GM23248 (cell line): ENCODE data around the gene RHEB. TPM values are rescaled to one million over a fixed set of nuclear protein-coding genes. Genes with fewer than 3 reads are reported as not detected.

Source experiments
- DNase-seq: peaks from one replicate; pipeline ENCODE4 v3.0.0-alpha.2; 2015
- H2AFZ ChIP-seq: fragments of 200-600 bp; sonication (generic); 2 replicates; pipeline ENCODE4 v1.6.1; 2016; ENCODE audit warnings: antibody characterized with exemption
- H3F3A ChIP-seq: fragments of 200-600 bp; sonication (generic); 2 replicates; pipeline ENCODE4 v1.6.1; 2016; ENCODE audit warnings: mild to moderate bottlenecking, antibody characterized with exemption, mixed run types; ENCODE audit not compliant: insufficient read depth
- H3K27ac ChIP-seq: fragments of 200-600 bp; sonication (generic); 2 replicates; pipeline ENCODE4 v1.5.1; 2016; ENCODE audit warnings: mild to moderate bottlenecking
- H3K27me3 ChIP-seq: fragments of 200-600 bp; sonication (generic); replicated peaks from 2 replicates; pipeline ENCODE4 v1.6.1; 2016; ENCODE audit warnings: mild to moderate bottlenecking; ENCODE audit not compliant: insufficient read depth
- H3K36me3 ChIP-seq: fragments of 200-600 bp; sonication (generic); 2 replicates; pipeline ENCODE4 v1.6.1; 2016; ENCODE audit warnings: low read depth, mild to moderate bottlenecking
- H3K4me1 ChIP-seq: fragments of 200-600 bp; sonication (generic); 2 replicates; pipeline ENCODE4 v1.6.1; 2016; ENCODE audit warnings: mild to moderate bottlenecking; ENCODE audit not compliant: insufficient read depth
- H3K4me2 ChIP-seq: fragments of 200-600 bp; sonication (generic); one replicate; pipeline ENCODE4 v1.6.1; 2016; ENCODE audit warnings: mild to moderate bottlenecking; ENCODE audit not compliant: unreplicated experiment
- H3K4me3 ChIP-seq: fragments of 200-600 bp; sonication (generic); 2 replicates; pipeline ENCODE4 v1.5.1; 2016; ENCODE audit warnings: mild to moderate bottlenecking
- H3K79me2 ChIP-seq: fragments of 200-600 bp; sonication (generic); 2 replicates; pipeline ENCODE4 v1.6.1; 2016; ENCODE audit warnings: mild to moderate bottlenecking; ENCODE audit not compliant: insufficient read depth
- H3K9ac ChIP-seq: fragments of 200-600 bp; sonication (generic); 2 replicates; pipeline ENCODE4 v1.6.1; 2016; ENCODE audit warnings: mild to moderate bottlenecking
- H3K9me2 ChIP-seq: fragments of 200-600 bp; sonication (generic); 2 replicates; pipeline ENCODE4 v1.6.1; 2016; ENCODE audit warnings: mixed run types, mild to moderate bottlenecking, moderate library complexity; ENCODE audit not compliant: insufficient read depth
- H3K9me3 ChIP-seq: fragments of 200-600 bp; sonication (generic); one replicate; pipeline ENCODE4 v1.6.1; 2017; ENCODE audit warnings: low read depth
- H4K20me1 ChIP-seq: fragments of 200-600 bp; sonication (generic); 2 replicates; pipeline ENCODE4 v1.6.0; 2016; ENCODE audit not compliant: insufficient read depth
- EZH2 ChIP-seq: fragments of 200-600 bp; sonication (generic); IDR thresholded peaks from 2 replicates; pipeline ENCODE4 v1.6.1; 2018; ENCODE audit warnings: antibody characterized with exemption, mild to moderate bottlenecking; ENCODE audit not compliant: insufficient read depth, poor library complexity, severe bottlenecking
- EZH2phosphoT487 ChIP-seq: fragments of 200-600 bp; sonication (generic); IDR thresholded peaks from 2 replicates; pipeline ENCODE4 v1.6.1; 2018; ENCODE audit warnings: antibody characterized with exemption, moderate library complexity, mild to moderate bottlenecking, low read depth; ENCODE audit not compliant: insufficient read depth
- WGBS, 2 experiments: methylation state at CpG; one replicate each; pipeline ENCODE4 v1.1.6; 2015 to 2017; ENCODE audit warnings: low lambda C conversion rate in 2 of 2, low coverage in 1 of 2; ENCODE audit errors: missing lambda C conversion rate in 2 of 2; 5-methylcytosine and 5-hydroxymethylcytosine counted together
- in situ Hi-C: fragments of 300-500 bp; cut with MboI; formaldehyde crosslinking; loops from 2 replicates; pipeline ENCODE4 v1.15.0; 2020
- polyA plus RNA-seq: library from polyadenylated mRNA; unstranded; fragments of >200 nt; fragmentation: Nextera tagmentation; extraction: Ambion mirVana; gene quantifications from 2 replicates; pipeline ENCODE4 v1.2.1, GENCODE V29; 2016
- total RNA-seq: library from RNA; depleted of rRNA; stranded (reverse); fragments of >200 nt; shearing (Covaris generic); gene quantifications from 2 replicates; pipeline ENCODE4 v1.2.3, GENCODE V29; 2014

RHEB gene
- total and polyA plus RNA-seq, 2 experiments from 2014 or later: 86.4 to 235 TPM

DNA sequence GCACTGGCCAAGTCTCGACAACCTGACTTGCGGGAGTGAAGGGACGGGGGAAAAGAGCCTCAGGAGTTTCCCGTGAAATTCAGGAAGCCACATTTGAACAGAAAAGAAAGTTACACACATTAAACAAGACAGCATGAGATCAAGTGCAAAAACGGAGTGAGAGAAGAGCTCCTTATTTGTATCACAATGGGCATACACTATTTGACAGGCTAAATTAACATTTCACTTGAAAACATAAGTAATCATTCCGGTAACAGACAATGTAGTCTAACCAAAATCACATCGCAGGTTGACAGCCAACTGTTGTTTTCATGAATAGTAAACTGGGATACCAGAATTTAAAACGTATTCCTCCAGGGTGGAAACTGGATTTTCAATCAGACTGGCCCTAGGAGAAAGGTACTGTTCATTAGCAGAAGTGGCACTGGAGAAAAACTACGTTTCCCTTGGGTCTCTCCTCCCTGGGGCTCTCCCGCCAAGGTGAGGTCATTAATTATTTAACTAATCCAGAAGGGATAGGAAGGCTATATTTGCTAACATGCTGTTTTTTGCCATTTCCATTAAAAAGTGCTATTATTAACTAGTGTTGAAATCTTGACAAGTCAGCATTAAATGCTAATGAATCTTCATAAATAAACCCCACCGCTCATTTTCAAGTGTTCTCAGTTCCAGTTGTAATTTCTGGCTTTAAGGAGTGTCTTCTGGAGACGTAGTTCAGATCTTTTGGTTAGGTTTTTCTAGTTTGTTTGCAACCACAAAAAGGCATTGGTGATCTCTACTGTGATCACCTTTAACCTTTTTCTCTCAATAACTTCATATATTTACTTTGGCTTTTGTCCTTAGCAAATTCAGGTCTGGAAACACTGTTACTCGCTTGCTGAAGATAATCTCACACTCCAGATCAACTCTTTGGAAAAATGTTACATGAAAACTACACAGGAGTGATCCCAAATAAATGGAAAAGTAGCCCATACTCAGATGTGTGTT, 25.1 kb downstream of the RHEB start:
- Histone ChIP-seq H3K36me3 (no peaks in the 10 kb centered on the region), H3K27ac (no peak overlapping the region), H3F3A (peaks cover 16% of the 10 kb centered on the region), H3K9me3 (no peaks in the 10 kb centered on the region), H3K4me1 (peaks cover 23% of the 10 kb centered on the region), H3K9ac (no peak overlapping the region), H4K20me1 (0 out of 2 replicates have a peak, but pooled peaks cover 7% of the 10 kb centered on the region), H3K4me2 (no peak overlapping the region), H3K79me2 (peaks cover 100% of the 10 kb centered on the region), H2AFZ (no peak overlapping the region), H3K4me3 (no peak overlapping the region), H3K27me3 (no peaks in the 10 kb centered on the region), H3K9me2 (no peaks in the 10 kb centered on the region)
- 80 to 83% methylated on average over 13 of the region's 13 CpGs for WGBS, 2 experiments
- DNase-seq: no peak
- in situ Hi-C loops: no loop called here
- TF ChIP-seq EZH2phosphoT487 (no peak), EZH2 (no peak)

DNA sequence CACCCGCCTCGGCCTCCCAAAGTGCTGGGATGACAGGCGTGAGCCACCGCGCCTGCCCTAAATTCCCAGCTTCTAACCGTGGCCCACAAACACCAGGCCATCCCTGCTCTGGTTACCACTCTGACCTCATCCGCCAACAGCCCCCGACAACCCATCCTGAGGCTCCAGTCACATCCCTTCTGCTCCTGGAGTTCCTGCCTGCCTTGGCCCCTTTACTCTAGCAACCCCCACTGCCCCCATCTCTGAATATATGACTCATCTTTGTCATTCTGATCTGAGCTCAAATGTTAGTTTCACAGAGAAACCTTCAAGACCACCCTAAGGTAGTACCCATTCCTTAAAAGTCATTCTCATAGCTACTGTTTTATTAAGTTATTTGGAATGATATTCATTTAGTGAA, 26.6 kb downstream of the RHEB start:
- no peaks in the 10 kb centered on the region for H3K27me3 ChIP-seq
- H3K79me2 ChIP-seq: peaks cover 100% of the 10 kb centered on the region
- no peak overlapping the region for H3K27ac ChIP-seq
- H3K36me3 ChIP-seq: peaks cover 10% of the 10 kb centered on the region; the same call in 1 of the 2 replicates
- no peaks in the 10 kb centered on the region for H3K9me2 ChIP-seq
- in situ Hi-C loops: no loop called here
- H3K4me1 ChIP-seq: peaks cover 23% of the 10 kb centered on the region
- no peaks in the 10 kb centered on the region for H4K20me1 ChIP-seq
- no peak overlapping the region for H3K4me2 ChIP-seq
- no peak for TF ChIP-seq EZH2phosphoT487
- no peak for TF ChIP-seq EZH2
- H2AFZ ChIP-seq: no peak overlapping the region
- H3K4me3 ChIP-seq: no peak overlapping the region
- no peak for DNase-seq
- peaks cover 19% of the 10 kb centered on the region for H3F3A ChIP-seq
- no peak overlapping the region for H3K9ac ChIP-seq
- H3K9me3 ChIP-seq: no peaks in the 10 kb centered on the region
- WGBS, 2 experiments: 99% methylated on average over 8 of the region's 8 CpGs

DNA sequence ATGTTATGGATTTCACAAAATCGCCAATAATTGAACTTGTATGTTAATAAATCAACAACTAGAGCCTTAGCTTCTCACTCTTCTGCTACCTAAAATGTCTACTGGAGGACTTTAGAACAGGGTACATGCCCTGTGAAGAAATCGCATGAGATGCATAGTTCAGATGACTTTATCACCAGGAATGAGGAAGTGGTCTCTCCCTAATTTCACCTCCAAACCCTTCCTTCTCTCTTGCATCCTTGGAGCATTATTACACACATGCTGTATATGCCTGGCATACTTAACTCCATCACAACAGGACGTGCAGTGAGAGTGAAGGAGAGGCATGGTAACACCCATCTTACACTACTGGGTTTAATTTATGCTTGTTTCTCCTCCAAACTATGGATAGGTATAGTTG, 27.8 kb downstream of the RHEB start:
- H3K27me3 ChIP-seq: no peaks in the 10 kb centered on the region
- no peak for TF ChIP-seq EZH2
- no peak for TF ChIP-seq EZH2phosphoT487
- peak overlapping the region; percentile 24 for H3K4me2 ChIP-seq
- no peaks in the 10 kb centered on the region for H3K9me3 ChIP-seq
- H3K9ac ChIP-seq: no peak overlapping the region
- in situ Hi-C loops: no loop called here
- peaks cover 23% of the 10 kb centered on the region for H3K4me1 ChIP-seq
- peaks cover 19% of the 10 kb centered on the region for H3F3A ChIP-seq
- peaks cover 15% of the 10 kb centered on the region; the same call in 1 of the 2 replicates for H3K36me3 ChIP-seq
- peak overlapping the region; percentile 42 for H3K27ac ChIP-seq
- no peak overlapping the region for H2AFZ ChIP-seq
- no peak overlapping the region for H3K4me3 ChIP-seq
- no peaks in the 10 kb centered on the region for H3K9me2 ChIP-seq
- H3K79me2 ChIP-seq: peaks cover 100% of the 10 kb centered on the region
- H4K20me1 ChIP-seq: no peaks in the 10 kb centered on the region
- WGBS, 2 experiments: 44 to 47% methylated on average over 3 of the region's 3 CpGs
- peak; percentile 85 for DNase-seq

- in situ Hi-C loops: no loop called here
- Histone ChIP-seq H4K20me1 (no peaks in the 10 kb centered on the region), H3K27ac (0 out of 2 replicates have a peak overlapping the region, but pooled peaks have one; percentile 42), H3K27me3 (no peaks in the 10 kb centered on the region), H3K79me2 (peaks cover 100% of the 10 kb centered on the region), H3K9ac (no peak overlapping the region), H2AFZ (no peak overlapping the region), H3K4me3 (no peak overlapping the region), H3K36me3 (peaks cover 15% of the 10 kb centered on the region; the same call in 1 of the 2 replicates), H3F3A (peaks cover 31% of the 10 kb centered on the region), H3K9me2 (no peaks in the 10 kb centered on the region), H3K4me1 (peaks cover 27% of the 10 kb centered on the region), H3K9me3 (no peaks in the 10 kb centered on the region), H3K4me2 (no peak overlapping the region)
- DNase-seq: no peak
- 74 to 75% methylated on average over 4 of the region's 4 CpGs for WGBS, 2 experiments
- no peak for TF ChIP-seq EZH2phosphoT487
- no peak for TF ChIP-seq EZH2
Measured at GRCh38 chr7:151490456-151491105, 29.1 kb downstream of the RHEB start.
